T-helper 1 cell treated with Interleukin-12 subunit alpha and Interleukin-12 subunit beta and Interleukin-4 antibody, amounts not matched to agents 30 ng/mL and 1 ng/mL, for 36 hours (primary cell): Measurements from ENCODE around the gene LRRC25. TPM values are rescaled to one million over a fixed set of nuclear protein-coding genes. Genes with fewer than 3 reads are reported as not detected.
"Not testable (repeated sequence)": the region's sequence is repeated elsewhere in the genome, so short reads cannot be mapped to it uniquely, and the experiment has no call there.

Experiments used
- intact Hi-C: fragments of 100-400 bp; cut with micrococcal nuclease; formaldehyde crosslinking; loops from one replicate; pipeline ENCODE4 v1.15.1; 2024
- total RNA-seq: library from RNA; stranded (reverse); gene quantifications from 2 replicates; pipeline ENCODE4 v1.2.3, GENCODE V29; 2022

The LRRC25 gene
- total RNA-seq, 1 donor from 2014 or later: not detected

GRCh38 chr19:18385675-18386542 is 11.5 kb downstream of the LRRC25 start, which contains the start of gene GDF15:
GDF15 (plus strand) TSS chr19:18386158; CDS start chr19:18386190, 32 bp downstream.
- intact Hi-C loops: loop anchor here (5.0 kb wide), 2 partner anchors 41 to 194 kb away; partner anchors contain the start of gene MPV17L2

GRCh38 chr19:18385359-18385674 is 12.1 kb downstream of the LRRC25 start:
- intact Hi-C loops: loop anchor here (5.0 kb wide), 2 partner anchors 42 to 193 kb away; partner anchors contain the start of gene MPV17L2

GRCh38 chr19:18384775-18385174 is 12.6 kb downstream of the LRRC25 start:
- intact Hi-C loops: loop anchor here (5.0 kb wide), 2 partner anchors 43 to 192 kb away; partner anchors contain the start of gene MPV17L2

- intact Hi-C loops: not testable (repeated sequence)
These were observed 13.8 kb downstream of the LRRC25 start for GRCh38 chr19:18383622-18384021.

- intact Hi-C loops: no loop called here
These were observed 16.6 kb downstream of the LRRC25 start for GRCh38 chr19:18380843-18381242.

GRCh38 chr19:18379803-18380747 is 17.3 kb downstream of the LRRC25 start:
- intact Hi-C loops: no loop called here

GRCh38 chr19:18377026-18377425 is 20.4 kb downstream of the LRRC25 start:
- intact Hi-C loops: no loop called here

- intact Hi-C loops: no loop called here
These were observed 23.4 kb downstream of the LRRC25 start for GRCh38 chr19:18373892-18374629.

GRCh38 chr19:18373407-18373891 is 24.0 kb downstream of the LRRC25 start:
- intact Hi-C loops: no loop called here

GRCh38 chr19:18368504-18369222 is 28.8 kb downstream of the LRRC25 start:
- intact Hi-C loops: no loop called here

- intact Hi-C loops: no loop called here
These were observed 31.4 kb downstream of the LRRC25 start for GRCh38 chr19:18366021-18366435.

GRCh38 chr19:18364826-18365528 is 32.4 kb downstream of the LRRC25 start:
- intact Hi-C loops: no loop called here

GRCh38 chr19:18364277-18364825 is 33.1 kb downstream of the LRRC25 start:
- intact Hi-C loops: not testable (repeated sequence)

GRCh38 chr19:18363787-18364186 is 33.6 kb downstream of the LRRC25 start:
- intact Hi-C loops: no loop called here

- intact Hi-C loops: no loop called here
These were observed 34.4 kb downstream of the LRRC25 start for GRCh38 chr19:18362934-18363542.

- intact Hi-C loops: no loop called here
These were observed 35.8 kb downstream of the LRRC25 start for GRCh38 chr19:18361646-18362045.

GRCh38 chr19:18357041-18357440 is 40.4 kb downstream of the LRRC25 start:
- intact Hi-C loops: no loop called here

- intact Hi-C loops: not testable (repeated sequence)
These were observed 42.7 kb downstream of the LRRC25 start for GRCh38 chr19:18354743-18355142.
